Effector memory CD8-positive, alpha-beta T cell (primary cell): ENCODE data around the gene TICAM1.
"Not testable (repeated sequence)": the region's sequence is repeated elsewhere in the genome, so short reads cannot be mapped to it uniquely, and the experiment has no call there.

ENCODE experiments used
- ATAC-seq: fragments of 150-1000 bp; cut with Tn5 transposase; replicated peaks from 2 replicates; pipeline ENCODE4 v1.10.0; 2021; ENCODE audit warnings: mild to moderate bottlenecking, moderate library complexity
- DNase-seq, 3 experiments: peaks; one replicate each; pipeline ENCODE4 v3.0.0; 2021
- H3K27ac Mint-ChIP-seq, 2 donors: one replicate each; pipeline ENCODE4 v1.8.0; 2022; ENCODE audit warnings: mild to moderate bottlenecking in 2 of 2, mixed read lengths in 2 of 2, moderate library complexity in 2 of 2
- H3K27me3 Mint-ChIP-seq, 2 donors: one replicate each; pipeline ENCODE4 v1.8.0; 2022; ENCODE audit warnings: mixed read lengths in 2 of 2
- H3K36me3 Mint-ChIP-seq: one replicate; pipeline ENCODE4 v1.8.0; 2022; ENCODE audit warnings: mild to moderate bottlenecking, moderate library complexity, mixed read lengths; ENCODE audit not compliant: insufficient read depth
- H3K4me1 Mint-ChIP-seq, 2 donors: one replicate each; pipeline ENCODE4 v1.8.0; 2022; ENCODE audit warnings: low read depth in 2 of 2, mixed read lengths in 2 of 2
- H3K4me3 Mint-ChIP-seq, 2 donors: one replicate each; pipeline ENCODE4 v1.8.0; 2022; ENCODE audit warnings: mild to moderate bottlenecking in 2 of 2, mixed read lengths in 2 of 2, moderate library complexity in 2 of 2
- H3K9me3 Mint-ChIP-seq, 2 donors: one replicate each; pipeline ENCODE4 v1.8.0; 2022; ENCODE audit warnings: mixed read lengths in 2 of 2

Gene TICAM1

DNA sequence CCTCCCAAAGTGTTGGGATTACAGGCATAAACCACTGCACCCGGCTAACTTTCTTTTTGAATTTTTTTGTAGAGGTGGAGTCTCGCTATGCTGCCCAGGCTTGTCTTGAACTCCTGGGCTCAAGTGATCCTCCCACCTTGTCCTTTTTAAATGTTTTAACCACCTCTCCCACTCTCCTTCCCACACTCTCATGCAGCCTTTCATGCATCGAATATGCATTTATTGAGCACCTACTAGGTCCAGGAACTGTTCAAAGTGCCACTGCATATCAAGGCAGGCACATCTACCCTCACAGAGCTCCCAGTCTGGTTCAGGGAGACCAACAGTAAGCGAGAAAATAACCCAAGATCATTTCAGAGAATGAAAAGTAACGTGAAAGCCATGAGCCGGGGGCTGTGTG is 1.2 kb downstream of the TICAM1 start:
- no peak for ATAC-seq
- peaks cover 21 to 27% of the 10 kb centered on the region in 2 donors for H3K4me1 Mint-ChIP-seq
- no peak for DNase-seq
- peak overlapping the region; percentile 86 to 90 for H3K4me3 Mint-ChIP-seq
- H3K27me3 Mint-ChIP-seq, result no peaks in the 10 kb centered on the region
- peaks cover 11% of the 10 kb centered on the region for H3K36me3 Mint-ChIP-seq
- H3K9me3 Mint-ChIP-seq, result no peaks in the 10 kb centered on the region
- H3K27ac Mint-ChIP-seq, result peak overlapping the region; percentile 93 to 94

DNA sequence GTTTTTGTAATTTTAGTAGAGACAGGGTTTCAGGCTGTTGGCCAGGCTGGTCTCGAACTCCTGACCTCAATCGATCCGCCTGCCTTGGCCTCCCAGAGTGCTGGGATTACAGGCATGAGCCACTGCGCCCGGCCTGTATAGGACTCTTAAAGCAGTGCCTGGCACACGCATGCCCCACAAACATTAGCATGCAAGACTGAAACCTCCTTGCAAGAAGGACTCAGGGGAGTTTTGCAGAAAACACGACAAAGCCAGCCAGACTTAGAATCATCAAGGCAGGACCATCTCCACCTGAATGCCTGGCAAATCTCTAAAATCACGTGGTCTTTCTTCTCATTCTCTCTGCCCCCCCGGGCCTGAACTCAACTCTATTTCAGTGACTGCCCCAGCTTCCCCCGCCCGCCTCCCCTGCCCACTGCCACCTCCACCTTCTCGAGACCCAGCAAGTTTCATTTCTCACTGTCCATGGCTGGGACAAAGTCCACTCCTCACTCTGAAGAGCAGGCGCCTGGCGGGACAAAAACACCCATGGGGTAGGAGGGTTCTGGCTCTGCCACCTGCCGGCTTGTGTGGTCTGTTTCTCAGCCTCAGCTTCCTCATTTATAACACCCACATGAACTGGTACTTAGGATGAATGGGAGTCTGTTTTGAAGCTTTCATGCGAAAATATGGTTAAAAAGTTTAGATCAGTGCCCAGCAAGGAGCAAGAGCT is 2.4 kb downstream of the TICAM1 start:
- peak overlapping the region; percentile 70 to 90 for H3K4me3 Mint-ChIP-seq
- H3K4me1 Mint-ChIP-seq, result peaks cover 21 to 27% of the 10 kb centered on the region in 2 donors
- peak overlapping the region; percentile 71 to 93 for H3K27ac Mint-ChIP-seq
- no peaks in the 10 kb centered on the region for H3K9me3 Mint-ChIP-seq
- ATAC-seq (peak; percentile 30), DNase-seq (no peak)
- H3K27me3 Mint-ChIP-seq, result no peaks in the 10 kb centered on the region
- H3K36me3 Mint-ChIP-seq, result peaks cover 11% of the 10 kb centered on the region

DNA sequence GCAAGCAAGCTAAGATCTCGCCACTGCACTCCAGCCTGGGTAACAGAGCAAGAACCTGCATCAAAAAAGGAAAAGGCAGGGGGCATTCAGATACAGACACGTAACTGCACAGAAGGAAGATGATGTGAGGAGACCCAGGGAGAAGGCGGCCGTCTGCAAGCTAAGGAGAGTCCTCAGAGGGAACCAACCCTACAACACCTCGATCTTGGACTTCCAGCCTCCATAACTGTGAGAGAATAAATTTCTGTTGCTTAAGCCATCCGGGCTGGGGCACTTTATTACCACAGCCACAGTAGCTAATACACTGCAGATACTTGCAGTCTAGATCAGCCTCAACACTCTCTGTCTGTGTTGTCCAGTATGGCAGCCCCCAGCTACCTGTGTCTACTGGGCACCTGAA is 7.9 kb downstream of the TICAM1 start:
- Mint-ChIP-seq H3K27ac (peak overlapping the region in 1 of 2 donors; percentile 84), H3K4me3 (no peak overlapping the region), H3K27me3 (no peaks in the 10 kb centered on the region), H3K36me3 (peaks cover 32% of the 10 kb centered on the region), H3K9me3 (no peaks in the 10 kb centered on the region), H3K4me1 (peaks cover 3 to 4% of the 10 kb centered on the region in 2 donors)
- ATAC-seq, result no peak
- DNase-seq, result no peak

DNA sequence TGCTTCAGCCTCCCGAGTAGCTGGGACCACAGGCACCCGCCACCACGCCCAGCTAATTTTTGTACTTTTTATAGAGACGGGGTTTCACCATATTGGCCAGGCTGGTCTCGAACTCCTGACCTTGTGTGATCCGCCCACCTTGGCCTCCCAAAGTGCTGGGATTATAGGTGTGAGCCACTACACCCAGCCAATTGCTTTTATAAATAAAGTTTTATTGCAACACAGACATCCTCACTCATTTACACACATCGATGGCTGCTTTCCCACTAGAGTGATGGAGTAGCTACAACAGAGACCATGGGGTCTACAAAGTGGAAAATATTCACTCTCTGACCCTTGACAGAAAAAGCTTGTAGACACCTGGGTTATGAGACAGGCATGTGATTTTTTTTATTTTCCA is 9.2 kb downstream of the TICAM1 start:
- H3K4me3 Mint-ChIP-seq, H3K4me1 Mint-ChIP-seq, H3K27ac Mint-ChIP-seq, H3K27me3 Mint-ChIP-seq, H3K9me3 Mint-ChIP-seq, DNase-seq, ATAC-seq: not testable (repeated sequence)
- peaks cover 28% of the 10 kb centered on the region for H3K36me3 Mint-ChIP-seq

DNA sequence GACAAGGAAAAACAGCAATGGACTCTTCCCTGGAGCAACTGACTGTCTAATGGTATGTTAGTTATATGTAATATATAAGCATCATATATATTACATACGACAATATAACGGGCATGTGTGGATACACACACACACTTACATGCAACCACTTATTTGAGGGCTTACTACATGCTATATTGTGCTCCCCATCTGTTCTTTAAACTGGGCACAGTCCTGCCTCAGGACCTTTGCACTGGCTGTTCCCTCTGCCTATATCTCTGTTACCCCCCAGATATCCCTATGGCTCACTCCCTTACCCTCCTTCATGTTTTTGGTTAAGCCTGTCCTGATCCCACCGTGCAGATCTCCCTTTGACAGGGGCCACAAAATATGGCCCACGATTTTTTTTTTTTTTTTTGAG is 10.2 kb downstream of the TICAM1 start:
- Mint-ChIP-seq H3K4me1 (peaks cover 0 to 4% of the 10 kb centered on the region in 2 donors), H3K36me3 (peaks cover 35% of the 10 kb centered on the region), H3K4me3 (no peak overlapping the region), H3K9me3 (no peaks in the 10 kb centered on the region), H3K27ac (no peak overlapping the region), H3K27me3 (no peaks in the 10 kb centered on the region)
- ATAC-seq (no peak), DNase-seq (no peak)

DNA sequence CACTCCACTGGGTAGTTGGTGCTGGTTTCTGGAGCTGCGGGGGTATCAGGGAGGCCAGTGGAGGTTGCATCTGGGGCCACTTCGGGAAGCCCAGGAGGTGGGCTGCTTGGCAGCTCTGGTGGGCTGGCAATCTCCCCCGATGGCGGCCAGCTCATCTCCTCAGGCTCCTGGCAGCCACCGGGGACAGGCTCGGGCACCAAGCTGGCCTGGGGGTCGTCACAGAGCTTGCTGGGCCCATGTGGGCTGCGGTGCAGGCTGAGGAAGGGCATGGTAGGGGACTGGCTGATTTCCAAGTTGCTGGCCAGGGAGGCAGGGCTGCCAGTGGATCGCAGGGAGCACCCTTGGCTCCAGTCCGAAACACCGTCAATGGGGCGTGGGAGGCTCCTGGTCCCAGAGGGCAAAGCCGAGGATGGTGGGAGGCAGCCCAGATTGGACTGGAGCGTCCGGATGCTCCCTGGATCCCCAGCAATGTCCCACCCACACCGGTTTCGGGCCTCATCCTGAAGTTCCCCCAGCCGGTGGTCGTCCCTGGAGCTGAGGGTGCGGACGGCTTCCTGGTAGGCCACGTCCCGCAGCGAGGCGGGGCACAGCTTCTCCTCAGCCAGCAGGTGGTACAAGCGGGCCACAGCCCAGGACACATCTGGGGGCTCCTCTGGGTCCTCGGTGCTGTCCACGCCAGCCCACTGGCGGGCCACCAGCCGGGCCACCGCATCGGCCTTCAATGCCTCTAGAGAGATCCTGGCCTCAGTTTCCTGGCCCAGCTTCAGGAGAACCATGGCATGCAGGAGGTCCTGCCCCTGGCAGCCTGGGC is 13.8 kb downstream of the TICAM1 start:
- H3K9me3 Mint-ChIP-seq, result no peaks in the 10 kb centered on the region
- peak overlapping the region in 1 of 2 donors; percentile 44 for H3K4me3 Mint-ChIP-seq
- peaks cover 9 to 13% of the 10 kb centered on the region in 2 donors for H3K4me1 Mint-ChIP-seq
- DNase-seq (no peak), ATAC-seq (no peak)
- H3K27ac Mint-ChIP-seq, result peak overlapping the region; percentile 62 to 79
- H3K27me3 Mint-ChIP-seq, result no peaks in the 10 kb centered on the region
- peaks cover 41% of the 10 kb centered on the region for H3K36me3 Mint-ChIP-seq

DNA sequence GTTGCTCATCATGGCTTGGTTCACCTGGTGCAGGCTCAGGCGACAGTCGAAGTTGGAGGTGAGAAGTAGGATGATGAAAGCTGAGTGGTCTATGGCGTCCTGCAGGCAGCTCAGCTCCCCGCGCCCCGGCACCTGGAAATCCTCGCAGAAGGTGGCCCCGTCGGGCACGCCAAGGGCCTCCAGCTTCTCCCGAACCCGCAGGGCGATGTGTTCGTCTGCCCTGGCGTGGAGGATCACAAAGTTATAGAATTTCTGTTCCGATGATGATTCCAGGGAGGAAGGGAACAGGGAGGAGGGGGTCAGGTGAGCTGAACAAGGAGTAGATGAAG is 14.6 kb downstream of the TICAM1 start:
- H3K36me3 Mint-ChIP-seq, result peaks cover 41% of the 10 kb centered on the region
- peaks cover 9 to 14% of the 10 kb centered on the region in 2 donors for H3K4me1 Mint-ChIP-seq
- ATAC-seq (no peak), DNase-seq (no peak)
- H3K4me3 Mint-ChIP-seq, result peak overlapping the region in 1 of 2 donors; percentile 44
- no peaks in the 10 kb centered on the region for H3K9me3 Mint-ChIP-seq
- H3K27ac Mint-ChIP-seq, result peak overlapping the region; percentile 62 to 79
- no peaks in the 10 kb centered on the region for H3K27me3 Mint-ChIP-seq

DNA sequence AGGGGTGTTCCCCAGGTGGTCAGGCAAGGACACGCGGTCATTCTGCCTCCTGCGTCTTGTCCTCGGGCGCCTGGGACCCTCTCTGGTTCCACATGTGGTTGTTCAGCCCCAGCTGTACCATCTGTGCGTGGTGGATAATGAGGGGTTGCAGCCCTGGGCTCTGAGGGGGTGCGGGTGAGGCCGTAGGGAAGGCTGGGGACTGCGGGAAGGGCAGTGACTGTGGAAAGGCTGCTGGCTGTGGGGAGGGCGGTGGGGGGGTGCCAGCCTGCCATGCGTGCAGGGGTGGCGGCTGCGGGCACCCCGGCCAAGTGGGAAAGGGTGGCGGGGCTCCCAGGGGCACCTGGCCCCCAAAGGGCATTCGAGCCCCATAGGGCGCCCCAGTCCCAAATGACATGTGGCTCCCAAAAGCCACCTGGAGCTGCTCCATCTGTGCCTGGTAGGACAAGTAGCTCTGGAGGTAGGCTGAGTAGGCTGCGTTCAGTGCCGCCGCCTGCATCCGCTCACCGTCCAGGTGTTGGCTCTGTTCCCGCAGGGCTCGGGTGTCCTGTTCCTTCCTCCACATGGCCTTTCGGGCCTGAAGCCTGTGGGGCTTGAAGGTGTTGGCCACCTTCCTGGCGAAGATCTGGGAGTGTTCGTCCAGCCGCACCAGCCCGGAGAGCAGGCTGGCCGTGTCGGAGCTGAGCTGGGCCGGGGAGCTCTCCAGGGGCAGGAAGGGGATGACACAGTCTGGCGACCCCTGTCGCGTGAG is 15.1 kb downstream of the TICAM1 start:
- ATAC-seq (no peak), DNase-seq (no peak)
- Mint-ChIP-seq H3K4me3 (no peak overlapping the region), H3K27ac (peak overlapping the region in 1 of 2 donors; percentile 18), H3K36me3 (peaks cover 41% of the 10 kb centered on the region), H3K27me3 (no peaks in the 10 kb centered on the region), H3K4me1 (peaks cover 14 to 16% of the 10 kb centered on the region in 2 donors), H3K9me3 (no peaks in the 10 kb centered on the region)

DNA sequence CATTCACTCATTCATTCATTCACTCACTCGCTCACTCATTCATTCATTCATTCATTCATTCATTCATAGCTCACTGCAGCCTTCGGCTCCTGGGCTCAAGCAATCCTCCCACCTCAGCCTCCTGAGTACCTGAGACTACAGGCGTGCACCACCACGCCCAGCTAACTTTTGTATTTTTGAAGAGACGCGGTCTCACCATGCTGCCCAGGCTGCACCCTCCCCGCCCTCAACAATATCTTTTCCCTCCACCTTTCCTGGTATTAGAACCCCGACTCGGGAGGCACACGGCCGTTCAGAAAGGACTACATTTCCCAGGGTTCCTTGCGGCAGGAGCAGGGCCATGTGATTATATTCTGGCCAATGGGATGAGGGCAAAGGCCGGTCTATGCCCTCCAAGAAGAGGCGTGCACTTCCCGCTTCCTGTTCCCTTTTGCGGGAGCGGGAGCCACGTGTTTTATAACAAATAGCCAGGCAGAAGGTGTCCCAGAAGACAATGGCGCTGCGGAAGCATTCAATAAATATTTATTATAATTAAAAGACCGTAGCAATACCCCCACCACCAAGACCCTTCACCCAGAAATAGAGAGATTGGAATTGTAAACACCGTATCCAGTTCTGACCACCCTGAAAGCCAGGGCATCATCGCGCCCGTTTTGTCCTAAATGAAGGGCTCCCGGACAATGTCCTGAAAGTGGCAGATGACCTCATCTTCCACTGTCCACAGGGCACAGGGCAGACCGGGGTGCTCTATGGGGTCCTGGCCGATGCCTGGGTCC is 15.9 kb downstream of the TICAM1 start:
- Mint-ChIP-seq H3K27ac (peak overlapping the region; percentile 18 to 32), H3K27me3 (no peaks in the 10 kb centered on the region), H3K4me3 (peak overlapping the region; percentile 68 to 73), H3K9me3 (no peaks in the 10 kb centered on the region), H3K36me3 (peaks cover 40% of the 10 kb centered on the region), H3K4me1 (peaks cover 14% of the 10 kb centered on the region in 2 donors)
- ATAC-seq (peak; percentile 89), DNase-seq (peak; percentile 65 to 73 (median 66))

DNA sequence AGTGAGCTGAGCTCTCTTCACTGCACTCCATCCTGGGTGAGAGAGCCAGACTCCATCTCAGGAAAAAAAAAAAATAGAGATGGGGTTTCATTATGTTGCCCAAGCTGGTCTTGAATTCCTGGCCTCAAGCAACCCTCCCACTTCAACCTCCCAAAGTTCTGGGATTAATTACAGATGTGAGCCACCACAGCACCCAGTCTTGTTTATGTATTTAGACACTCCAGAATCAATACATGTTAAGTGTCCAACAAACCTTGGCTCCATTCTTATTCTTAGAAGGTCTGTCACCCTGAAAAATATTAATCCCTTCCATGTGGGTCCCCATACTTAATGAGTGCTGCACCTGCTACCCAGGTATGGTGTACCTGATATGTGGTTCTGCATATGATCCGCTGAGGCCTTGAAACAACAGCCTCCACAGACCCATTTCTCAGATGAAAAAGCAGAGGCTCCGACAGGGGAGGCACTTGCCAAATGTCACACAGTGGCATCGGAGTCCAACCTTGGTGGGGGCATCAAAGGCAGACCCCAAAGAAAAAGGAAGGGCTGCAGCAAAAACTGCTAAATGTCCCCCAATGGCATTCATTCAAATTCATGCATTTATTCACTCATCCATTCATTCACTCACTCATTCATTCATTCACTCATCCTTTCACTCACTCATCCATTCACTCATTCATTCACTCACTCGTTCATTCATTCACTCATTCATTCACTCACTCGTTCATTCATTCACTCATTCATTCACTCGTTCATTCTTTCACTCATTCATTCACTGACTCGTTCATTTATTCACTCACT is 16.7 kb downstream of the TICAM1 start:
- ATAC-seq, result no peak
- Mint-ChIP-seq H3K9me3 (no peaks in the 10 kb centered on the region), H3K27me3 (no peaks in the 10 kb centered on the region), H3K4me3 (peak overlapping the region in 1 of 2 donors; percentile 68), H3K4me1 (peaks cover 14 to 15% of the 10 kb centered on the region in 2 donors), H3K36me3 (peaks cover 35% of the 10 kb centered on the region), H3K27ac (peak overlapping the region in 1 of 2 donors; percentile 18)
- no peak for DNase-seq

DNA sequence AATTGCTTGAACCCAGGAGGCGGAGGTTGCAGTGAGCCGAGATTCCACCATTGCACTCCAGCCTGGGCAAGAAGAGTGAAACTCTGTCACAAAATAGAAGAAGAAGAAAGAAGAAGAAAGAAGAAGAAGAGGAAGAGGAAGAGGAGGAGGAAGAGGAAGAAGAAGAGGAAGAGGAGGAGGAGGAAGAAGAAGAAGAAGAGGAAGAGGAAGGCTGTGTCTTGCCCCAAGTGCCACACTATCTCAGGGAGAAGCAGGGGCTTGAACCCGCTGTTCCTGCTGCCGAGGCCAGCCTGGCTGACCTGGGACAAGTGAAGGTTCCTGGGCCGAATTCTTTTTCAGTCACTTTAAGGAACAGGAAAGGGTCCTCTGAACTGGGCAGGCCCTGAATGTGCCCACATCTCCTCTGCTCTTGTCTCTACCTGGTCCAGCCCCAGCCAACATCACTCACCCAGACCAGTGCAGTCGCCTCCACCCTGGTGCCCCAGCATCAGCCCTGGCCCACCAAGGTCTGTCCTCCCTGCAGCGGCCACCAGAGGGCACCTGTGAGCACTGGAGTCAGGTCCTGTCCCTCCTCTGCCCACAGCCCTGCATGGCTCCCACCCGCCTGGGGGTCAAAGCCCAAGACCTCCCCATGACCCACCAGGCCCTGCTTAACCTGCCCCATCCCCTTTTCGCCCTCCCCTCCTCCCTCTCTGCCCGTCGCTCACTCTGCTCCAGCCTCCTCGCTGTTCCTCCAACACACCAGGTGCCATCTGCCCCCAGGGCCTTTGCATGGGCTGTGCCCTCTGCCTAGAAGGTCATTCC is 20.0 kb downstream of the TICAM1 start:
- Mint-ChIP-seq H3K9me3 (no peaks in the 10 kb centered on the region), H3K4me3 (no peak overlapping the region), H3K27ac (peak overlapping the region in 1 of 2 donors; percentile 42), H3K36me3 (peaks cover 15% of the 10 kb centered on the region), H3K27me3 (no peaks in the 10 kb centered on the region), H3K4me1 (peaks cover 13 to 19% of the 10 kb centered on the region in 2 donors)
- DNase-seq (peak; percentile 91 to 92 (median 92)), ATAC-seq (peak; percentile 73)

DNA sequence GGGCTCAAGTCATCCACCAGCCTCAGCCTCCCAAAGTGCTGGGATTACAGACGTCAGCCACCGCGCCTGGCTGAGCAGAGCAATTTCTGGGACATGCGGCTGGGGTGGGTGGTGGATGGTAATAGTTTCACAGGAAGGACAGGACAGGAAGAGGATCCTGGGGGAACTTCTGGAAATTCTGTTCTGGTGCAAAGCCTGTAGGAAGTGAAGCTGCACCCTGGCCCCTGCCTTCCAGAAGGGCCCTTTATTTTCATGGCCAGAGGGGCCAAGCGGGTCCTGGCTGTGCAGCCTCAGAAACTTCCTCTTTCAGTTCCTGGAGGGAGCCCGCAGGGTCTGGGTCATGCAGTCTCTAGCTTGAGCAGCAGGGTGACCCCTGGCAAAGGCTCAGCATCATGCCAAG is 24.3 kb downstream of the TICAM1 start:
- Mint-ChIP-seq H3K9me3 (no peaks in the 10 kb centered on the region), H3K4me1 (peaks cover 10% of the 10 kb centered on the region in 2 donors)
- ATAC-seq, result no peak

More for the DNA sequence above, 24.3 kb downstream of the TICAM1 start:
- H3K27me3 Mint-ChIP-seq, result no peaks in the 10 kb centered on the region
- no peak overlapping the region for H3K27ac Mint-ChIP-seq
- H3K36me3 Mint-ChIP-seq, result peaks cover 3% of the 10 kb centered on the region
- no peak for DNase-seq
- H3K4me3 Mint-ChIP-seq, result no peak overlapping the region
